Cardiac muscle cell (in vitro differentiated cells and primary cell): ENCODE results near the gene DKK2. TPM values are rescaled to one million over a fixed set of nuclear protein-coding genes. Genes with fewer than 3 reads are reported as not detected.

Experiments
- DNase-seq, 2 donors: peaks; one replicate each; pipeline versions ENCODE4 v3.0.0 to v3.0.0-alpha.2; 2010 to 2017; ENCODE audit warnings: low read depth in 1 of 2, low spot score in 1 of 2
- H3K27ac ChIP-seq: fragments of 200-600 bp; sonication (generic); 2 replicates; pipeline ENCODE4 v1.5.1; 2016
- H3K27me3 ChIP-seq: fragments of 200-600 bp; sonication (generic); 2 replicates; pipeline ENCODE4 v1.6.0; 2016; ENCODE audit warnings: control low read depth
- H3K36me3 ChIP-seq: fragments of 200-600 bp; sonication (generic); 2 replicates; pipeline ENCODE4 v1.5.1; 2016; ENCODE audit warnings: control low read depth
- H3K4me1 ChIP-seq: fragments of 200-600 bp; sonication (generic); 2 replicates; pipeline ENCODE4 v1.8.1; 2017; ENCODE audit warnings: low read depth, mild to moderate bottlenecking, mixed run types
- H3K4me3 ChIP-seq: fragments of 200-600 bp; sonication (generic); 2 replicates; pipeline ENCODE4 v1.5.1; 2016; ENCODE audit warnings: mild to moderate bottlenecking
- H3K9me3 ChIP-seq: fragments of 200-600 bp; sonication (generic); 2 replicates; pipeline ENCODE4 v1.5.1; 2017; ENCODE audit warnings: low read depth, mild to moderate bottlenecking, control low read depth
- CTCF ChIP-seq: IDR thresholded peaks from 2 replicates; pipeline ENCODE4 v1.5.1; 2012; ENCODE audit warnings: low read depth, mild to moderate bottlenecking, low read length
- polyA plus RNA-seq: library from polyadenylated mRNA; unstranded; fragments of >200 nt; fragmentation: Nextera tagmentation; extraction: Ambion mirVana; gene quantifications from 2 replicates; pipeline ENCODE4 v1.2.1, GENCODE V29; 2016
- total RNA-seq: library from RNA; depleted of rRNA; stranded (reverse); fragments of >200 nt; gene quantifications from 2 replicates; pipeline ENCODE4 v1.2.3, GENCODE V29; 2016

Gene DKK2
- total and polyA plus RNA-seq, 2 experiments from 2014 or later = 0.06 to 0.23 TPM

DNA sequence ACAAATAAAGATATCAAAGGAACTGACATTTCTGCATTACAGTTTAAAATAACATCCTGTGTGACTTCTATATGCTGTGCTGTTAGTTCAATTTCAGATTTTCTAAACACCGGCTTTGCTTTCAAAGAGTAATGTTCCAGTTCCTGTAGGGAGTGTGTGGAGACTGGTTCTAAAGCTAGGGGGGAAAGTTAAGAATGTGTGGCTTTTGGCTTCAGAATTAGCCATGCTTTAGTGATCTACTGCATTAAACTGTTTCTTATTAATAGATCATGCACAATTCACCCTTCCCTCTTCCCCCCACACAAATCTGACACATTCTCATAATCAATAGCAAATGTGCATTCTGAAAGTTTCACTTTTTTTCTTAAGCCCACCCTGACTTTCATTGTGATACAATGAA lies 32.0 kb upstream of the DKK2 start:
- no peaks in the 10 kb centered on the region for H3K36me3 ChIP-seq
- TF ChIP-seq CTCF = no peak
- no peak for DNase-seq
- no peaks in the 10 kb centered on the region for H3K9me3 ChIP-seq
- no peaks in the 10 kb centered on the region for H3K27me3 ChIP-seq
- no peak overlapping the region for H3K4me3 ChIP-seq
- H3K4me1 ChIP-seq = no peaks in the 10 kb centered on the region
- no peak overlapping the region for H3K27ac ChIP-seq

GRCh38 chr4:107066621-107067020 lies 30.5 kb upstream of the DKK2 start:
- Histone ChIP-seq H3K36me3 (no peaks in the 10 kb centered on the region), H3K27ac (no peak overlapping the region), H3K4me1 (no peaks in the 10 kb centered on the region), H3K4me3 (no peak overlapping the region), H3K9me3 (no peaks in the 10 kb centered on the region), H3K27me3 (no peaks in the 10 kb centered on the region)
- DNase-seq = no peak
- no peak for TF ChIP-seq CTCF

DNA sequence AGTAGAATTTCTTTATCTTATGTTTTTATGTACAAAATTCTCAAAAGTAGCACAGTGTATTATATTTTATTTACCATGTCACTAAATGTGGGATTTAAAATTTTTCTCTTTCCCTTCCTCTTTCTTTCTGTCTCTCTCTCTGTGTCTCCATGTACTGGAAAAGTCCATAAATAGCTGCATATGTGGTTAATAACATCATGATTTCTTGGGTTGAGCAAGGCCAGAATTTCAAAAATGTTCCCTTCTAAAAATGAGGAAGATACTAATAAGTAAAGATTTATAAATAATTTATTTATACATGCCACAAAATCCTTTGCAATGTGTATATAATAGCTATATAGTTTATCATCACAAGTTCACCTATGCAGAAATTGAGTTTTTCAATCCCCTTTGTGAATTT lies 29.1 kb upstream of the DKK2 start:
- no peak for TF ChIP-seq CTCF
- H3K27me3 ChIP-seq = no peaks in the 10 kb centered on the region
- H3K4me1 ChIP-seq = no peaks in the 10 kb centered on the region
- H3K27ac ChIP-seq = no peak overlapping the region
- H3K36me3 ChIP-seq = no peaks in the 10 kb centered on the region
- H3K4me3 ChIP-seq = no peak overlapping the region
- no peak for DNase-seq
- no peaks in the 10 kb centered on the region for H3K9me3 ChIP-seq

GRCh38 chr4:107060388-107060787 lies 24.3 kb upstream of the DKK2 start:
- Histone ChIP-seq H3K27me3 (no peaks in the 10 kb centered on the region), H3K36me3 (no peaks in the 10 kb centered on the region), H3K4me3 (no peak overlapping the region), H3K9me3 (no peaks in the 10 kb centered on the region), H3K27ac (no peak overlapping the region), H3K4me1 (no peaks in the 10 kb centered on the region)
- no peak for TF ChIP-seq CTCF
- DNase-seq = peak in 1 of 2 donors; percentile 2

DNA sequence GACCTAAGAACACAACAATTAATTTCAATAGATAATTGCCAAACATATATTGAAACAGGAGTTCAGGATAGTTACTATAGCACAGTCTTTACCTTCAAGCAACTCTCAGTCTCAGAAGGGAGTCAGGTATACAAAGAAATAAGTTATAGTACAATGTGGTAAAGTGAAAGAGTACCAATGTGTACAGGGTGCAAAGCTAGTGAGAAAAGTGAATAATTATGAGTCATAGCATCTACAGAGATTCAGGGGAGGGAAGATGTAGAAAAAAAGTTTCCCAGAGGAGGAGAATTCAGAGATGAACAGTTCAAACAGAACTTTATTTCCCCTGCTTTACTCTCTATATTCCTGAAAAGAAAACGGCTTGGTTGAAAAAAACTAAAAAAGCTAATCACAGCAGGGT lies 22.7 kb upstream of the DKK2 start:
- no peaks in the 10 kb centered on the region for H3K36me3 ChIP-seq
- no peaks in the 10 kb centered on the region for H3K27me3 ChIP-seq
- H3K9me3 ChIP-seq = no peaks in the 10 kb centered on the region
- H3K4me3 ChIP-seq = no peak overlapping the region
- H3K4me1 ChIP-seq = no peaks in the 10 kb centered on the region
- TF ChIP-seq CTCF = no peak
- H3K27ac ChIP-seq = no peak overlapping the region
- DNase-seq = no peak
